T1000 (cell line): ENCODE data around the gene CARNS1.
"Not testable (repeated sequence)": the region's sequence is repeated elsewhere in the genome, so short reads cannot be mapped to it uniquely, and the experiment has no call there.

ENCODE experiments used
- DNase-seq: peaks from one replicate; lab custom pipeline; 2025; ENCODE audit warnings: mixed read lengths; lab: John Stamatoyannopoulos, UW

CARNS1 gene

DNA sequence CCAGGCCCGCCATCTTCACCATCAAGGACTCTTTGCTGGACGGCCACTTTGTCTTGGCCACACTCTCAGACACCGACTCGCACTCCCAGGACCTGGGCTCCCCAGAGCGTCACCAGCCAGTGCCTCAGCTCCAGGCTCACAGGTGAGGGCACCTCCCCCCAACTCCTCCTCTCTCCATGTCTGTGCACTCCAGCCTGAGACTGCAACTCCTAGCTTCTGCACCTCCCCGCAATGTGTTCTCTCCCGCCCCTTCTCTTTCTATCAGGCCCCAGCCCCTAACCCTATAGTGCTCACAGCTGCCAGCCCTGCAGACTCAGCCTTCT lies 19.3 kb upstream of the CARNS1 start:
- DNase-seq: no peak

DNA sequence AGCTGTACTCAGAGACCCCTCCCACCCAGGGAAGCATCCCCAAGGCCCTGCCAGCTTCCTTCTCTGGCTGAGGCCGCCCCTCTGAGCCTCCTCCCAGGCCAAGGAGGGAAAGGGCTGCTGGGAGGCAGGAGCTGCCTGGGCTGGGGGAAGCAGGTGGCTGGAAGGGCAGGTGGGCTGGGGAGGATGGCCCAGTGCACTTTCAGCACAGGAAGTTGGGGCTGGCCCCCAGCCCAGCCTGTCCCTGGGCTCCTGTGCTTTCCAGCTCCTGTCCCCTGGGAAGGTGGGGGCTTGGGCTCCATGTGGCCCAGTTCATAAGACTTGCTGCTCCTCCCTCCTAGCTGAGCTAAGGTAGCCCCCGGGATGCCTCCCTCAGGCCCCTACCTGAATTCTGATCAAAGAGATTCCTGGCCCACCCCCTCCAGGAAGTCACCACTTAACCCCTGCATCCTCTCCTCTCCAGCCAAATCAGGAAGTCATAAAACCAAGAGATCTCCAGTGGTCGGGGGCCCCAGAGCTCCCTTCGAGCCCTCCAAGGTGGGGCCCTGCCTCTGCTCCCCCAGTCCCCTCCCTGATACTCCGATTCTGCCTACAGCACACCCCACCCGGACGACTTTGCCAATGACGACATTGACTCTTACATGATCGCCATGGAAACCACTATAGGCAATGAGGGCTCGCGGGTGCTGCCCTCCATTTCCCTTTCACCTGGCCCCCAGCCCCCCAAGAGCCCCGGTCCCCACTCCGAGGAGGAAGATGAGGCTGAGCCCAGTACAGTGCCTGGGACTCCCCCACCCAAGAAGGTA lies 18.7 kb upstream of the CARNS1 start:
- no peak for DNase-seq

DNA sequence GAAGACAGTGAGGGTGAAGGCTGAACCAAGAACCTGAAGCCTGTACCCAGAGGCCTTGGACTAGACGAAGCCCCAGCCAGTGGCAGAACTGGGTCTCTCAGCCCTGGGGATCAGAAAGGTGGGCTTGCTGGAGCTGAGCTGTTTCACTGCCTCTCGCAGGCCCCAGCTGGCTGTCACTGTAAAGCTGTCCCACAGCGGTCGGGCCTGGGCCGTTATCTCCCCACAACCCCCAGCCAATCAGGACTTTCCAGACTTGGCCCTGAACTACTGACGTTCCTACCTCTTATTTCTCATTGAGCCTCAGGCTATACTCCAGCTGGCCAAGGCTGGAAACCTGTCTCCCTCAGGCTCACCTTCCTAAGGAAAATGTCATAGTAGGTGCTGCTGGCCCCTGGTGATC lies 17.9 kb upstream of the CARNS1 start:
- DNase-seq: no peak

DNA sequence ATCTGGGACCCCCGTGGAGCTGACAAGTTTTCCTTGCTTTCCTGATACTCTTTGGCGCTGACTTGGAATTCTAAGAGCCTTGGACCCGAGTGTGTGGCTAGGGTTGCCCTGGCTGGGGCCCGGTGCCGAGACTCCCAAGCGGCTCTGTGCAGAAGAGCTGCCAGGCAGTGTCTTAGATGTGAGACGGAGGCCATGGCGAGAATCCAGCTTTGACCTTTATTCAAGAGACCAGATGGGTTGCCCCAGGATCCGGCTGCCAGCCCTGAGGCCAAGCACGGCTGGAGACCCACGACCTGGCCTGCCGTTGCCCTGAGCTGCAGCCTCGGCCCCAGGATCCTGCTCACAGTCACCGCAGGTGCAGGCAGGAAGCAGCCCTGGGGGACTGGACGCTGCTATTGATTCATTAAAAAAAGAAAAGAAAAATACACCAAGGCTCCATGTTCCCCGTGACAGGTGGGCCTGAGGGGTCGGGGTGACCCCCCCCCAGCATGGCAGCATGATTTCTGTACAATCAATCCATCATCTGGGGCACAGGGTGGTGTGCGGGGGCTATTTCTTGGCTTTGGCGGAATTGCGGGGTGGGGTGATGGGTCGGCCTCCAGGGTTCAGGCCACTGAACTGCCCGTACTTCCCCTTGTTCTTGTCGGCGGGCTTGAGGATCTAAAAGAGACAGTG lies 17.4 kb upstream of the CARNS1 start:
- DNase-seq: no peak

DNA sequence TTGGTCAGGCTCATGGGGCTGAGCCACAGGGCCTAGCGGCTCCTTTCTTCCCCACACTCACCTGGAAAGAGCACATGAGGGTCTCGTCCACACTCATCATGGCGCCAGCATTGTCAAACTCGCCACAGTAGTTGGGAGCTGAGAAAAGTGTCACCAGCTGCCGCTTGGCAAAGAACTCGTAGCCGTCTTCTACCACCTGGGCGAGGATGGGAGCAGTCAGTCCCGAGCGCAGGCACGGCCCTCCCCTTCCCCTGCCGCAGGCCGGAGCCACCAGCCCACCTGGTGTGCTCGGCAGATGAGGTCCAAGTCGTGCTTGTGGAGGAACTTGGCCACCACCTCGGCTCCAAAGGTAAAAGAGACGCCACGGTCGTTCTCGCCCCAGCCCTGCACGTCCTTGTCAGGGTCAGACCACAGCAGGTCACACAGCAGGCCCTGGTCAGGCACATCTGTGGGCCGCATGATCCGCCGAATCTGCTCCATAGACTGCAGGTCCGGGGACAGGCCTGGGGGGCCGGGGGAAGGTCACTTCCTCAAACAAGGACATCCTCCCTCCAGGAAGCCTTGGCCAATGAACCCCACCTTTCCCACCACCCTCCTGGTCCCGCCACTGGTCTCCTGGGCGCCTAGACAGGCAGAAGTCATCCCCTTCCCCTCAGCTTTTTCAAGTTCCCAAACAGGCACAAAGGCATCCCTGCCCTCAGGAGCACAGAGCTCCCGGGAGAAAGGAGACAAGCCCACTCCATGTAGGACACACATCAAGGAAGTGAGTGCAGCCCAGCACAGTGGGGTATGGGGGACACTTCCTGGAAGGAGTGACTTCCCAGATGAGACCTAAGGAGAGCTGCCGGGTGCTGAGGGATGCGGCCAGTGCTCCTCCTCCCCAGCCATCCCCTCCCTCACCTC lies 16.6 kb upstream of the CARNS1 start:
- no peak for DNase-seq

DNA sequence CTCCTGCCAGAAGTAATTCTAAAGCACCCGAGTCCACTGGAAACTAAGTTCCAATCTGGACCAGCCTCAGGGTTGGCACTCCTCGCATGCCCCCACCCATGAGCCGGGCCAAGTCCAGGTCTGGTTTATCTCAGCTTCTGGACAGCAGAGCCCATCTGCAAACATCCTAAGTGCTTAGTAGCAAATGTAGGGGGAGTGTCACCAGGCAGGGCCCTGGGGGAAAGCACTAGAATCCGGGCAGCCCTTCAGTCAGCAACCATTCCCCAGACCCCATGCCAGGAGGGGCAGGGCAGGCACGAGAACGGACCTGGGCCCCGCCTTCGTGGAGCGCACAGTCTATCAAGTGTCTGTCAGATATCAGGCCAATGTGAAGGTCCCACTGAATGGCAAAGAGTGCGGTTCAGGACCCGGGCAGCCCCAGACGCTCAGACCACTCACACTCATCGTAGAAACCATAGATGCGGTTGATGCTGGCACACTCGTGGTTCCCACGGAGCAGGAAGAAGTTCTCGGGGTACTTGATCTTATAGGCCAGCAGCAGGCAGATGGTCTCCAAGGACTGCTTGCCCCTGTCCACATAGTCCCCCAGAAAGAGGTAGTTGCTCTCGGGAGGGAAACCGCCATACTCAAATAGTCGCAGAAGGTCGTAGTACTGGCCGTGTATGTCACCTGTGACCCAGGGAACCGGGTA lies 15.1 kb upstream of the CARNS1 start:
- DNase-seq: no peak

DNA sequence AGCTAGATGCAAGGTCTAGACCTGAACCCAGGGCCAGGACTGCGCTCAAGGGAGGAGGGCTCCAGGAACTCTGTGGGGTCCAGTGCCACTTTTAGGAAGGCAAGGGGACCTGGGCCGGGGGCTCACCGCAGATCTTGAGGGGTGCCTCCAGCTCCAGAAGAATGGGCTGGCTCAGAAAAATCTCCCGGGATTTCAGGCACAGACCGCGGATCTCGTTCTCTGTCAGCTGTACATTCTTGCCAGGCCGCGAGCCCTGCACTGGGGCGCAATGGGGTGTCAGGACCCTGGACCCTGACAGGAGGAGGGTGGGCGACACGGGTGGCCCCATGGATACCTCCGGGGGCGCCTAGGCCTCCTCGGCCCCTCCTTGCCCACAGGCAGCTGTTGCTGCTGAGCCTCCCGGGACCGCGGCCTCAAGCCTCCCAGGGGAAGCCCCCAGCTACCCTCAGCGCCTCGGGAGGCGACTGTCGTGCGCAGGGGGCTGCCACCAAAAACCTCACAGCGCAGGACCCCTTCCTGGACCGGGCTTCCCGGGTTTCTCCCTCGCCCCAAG lies 14.5 kb upstream of the CARNS1 start:
- DNase-seq: no peak

GRCh38 chr11:67401495-67402191 lies 13.8 kb upstream of the CARNS1 start, which contains the start of gene PPP1CA:
PPP1CA (minus strand) TSS chr11:67401858; CDS start chr11:67401782, 76 bp downstream.
- DNase-seq: peak; percentile 90

DNA sequence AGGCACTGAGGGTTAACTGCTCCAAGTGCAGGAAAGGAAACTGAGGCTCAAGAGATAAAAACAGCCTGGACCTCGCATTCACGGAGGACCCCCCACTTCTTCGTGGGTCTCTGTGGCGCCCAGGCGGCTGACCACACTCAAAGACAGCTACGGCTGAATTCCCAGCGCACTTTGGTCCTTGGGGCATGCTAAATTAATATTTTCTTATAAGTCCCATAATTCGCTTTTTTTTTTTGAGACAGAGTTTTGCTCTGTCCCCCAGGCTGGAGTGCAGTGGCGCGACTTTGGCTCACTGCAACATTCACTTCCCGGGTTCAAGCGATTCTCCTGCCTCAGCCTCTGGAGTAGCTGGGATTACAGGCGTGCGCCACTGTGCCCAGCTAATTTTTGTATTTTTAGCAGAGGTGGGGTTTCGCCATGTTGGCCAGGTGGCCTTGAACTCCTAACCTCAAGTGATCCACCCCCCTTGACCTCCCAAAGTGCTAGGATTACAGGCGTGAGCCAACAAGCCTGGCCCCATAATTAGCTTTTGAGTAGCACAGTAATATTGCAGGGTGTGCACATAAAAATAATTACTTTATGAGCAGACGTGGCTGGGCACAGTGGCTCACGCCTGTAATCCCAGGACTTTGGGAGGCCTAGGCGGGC lies 13.2 kb upstream of the CARNS1 start:
- DNase-seq: not testable (repeated sequence)

DNA sequence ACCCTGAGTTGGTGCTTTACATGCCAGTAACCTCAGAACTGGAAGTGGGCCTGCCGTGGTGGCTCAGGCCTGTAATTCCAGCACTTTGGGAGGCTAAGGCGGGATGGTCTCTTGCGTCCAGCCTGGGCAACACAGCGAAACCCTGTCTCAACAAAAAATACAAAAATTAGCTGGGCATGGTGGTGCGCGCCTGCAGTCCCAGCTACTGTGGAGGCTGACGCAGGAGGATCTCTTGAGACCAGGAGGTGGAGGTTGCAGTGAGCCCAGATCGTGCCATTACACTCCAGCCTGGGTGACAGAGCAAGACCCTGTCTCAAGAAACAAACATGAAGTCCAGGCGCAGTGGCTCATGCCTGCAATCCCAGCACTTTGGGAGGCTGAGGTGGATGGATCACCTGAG lies 12.4 kb upstream of the CARNS1 start:
- DNase-seq: not testable (repeated sequence)

GRCh38 chr11:67404515-67405195 lies 10.8 kb upstream of the CARNS1 start:
- no peak for DNase-seq

DNA sequence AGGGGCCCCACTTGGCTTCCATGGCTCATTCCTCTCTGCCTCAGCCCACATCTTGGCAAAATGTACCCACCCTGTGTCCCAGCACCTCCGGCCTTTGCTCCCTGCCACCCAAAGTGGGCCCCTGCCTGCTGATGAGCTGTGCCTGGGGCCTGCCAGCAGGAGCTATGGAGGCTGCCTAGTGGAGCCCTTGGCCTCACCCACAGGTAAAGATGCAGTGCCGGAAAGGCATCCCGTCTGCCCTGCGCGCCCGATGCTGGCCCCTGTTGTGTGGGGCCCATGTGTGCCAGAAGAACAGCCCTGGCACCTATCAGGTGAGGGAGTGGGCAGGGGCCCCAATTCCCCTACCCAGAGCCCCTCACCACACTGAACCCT lies 10.3 kb upstream of the CARNS1 start:
- DNase-seq: no peak

DNA sequence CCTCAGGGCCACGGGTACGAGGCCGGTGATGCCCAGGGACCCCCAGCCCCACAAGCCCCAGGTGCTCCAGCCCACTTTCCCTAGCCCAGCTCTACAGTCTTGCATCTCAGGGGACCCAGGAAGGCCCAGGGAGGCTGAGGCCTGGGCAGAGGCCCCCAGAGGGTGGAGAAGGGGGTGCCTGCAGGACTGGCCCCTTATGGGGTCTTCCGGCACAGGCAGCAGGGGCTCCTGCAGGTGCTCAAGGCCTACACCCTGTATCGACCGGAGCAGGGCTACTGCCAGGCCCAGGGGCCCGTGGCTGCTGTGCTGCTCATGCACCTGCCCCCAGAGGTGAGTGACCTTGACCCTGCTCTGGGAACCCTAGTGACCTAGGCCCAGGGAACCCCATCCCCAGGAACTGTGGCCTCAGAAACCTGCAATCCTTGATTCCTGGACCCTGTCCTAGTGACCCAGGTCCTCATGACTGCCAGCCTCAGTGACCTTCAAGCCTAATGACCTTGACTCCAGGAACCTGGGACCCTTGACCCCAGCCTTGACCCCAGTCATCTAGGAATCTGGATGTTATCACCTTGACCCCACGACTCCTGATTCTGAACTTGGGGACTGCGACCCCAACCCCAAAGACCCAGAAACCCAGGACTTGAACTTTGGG lies 9.7 kb upstream of the CARNS1 start:
- DNase-seq: no peak

DNA sequence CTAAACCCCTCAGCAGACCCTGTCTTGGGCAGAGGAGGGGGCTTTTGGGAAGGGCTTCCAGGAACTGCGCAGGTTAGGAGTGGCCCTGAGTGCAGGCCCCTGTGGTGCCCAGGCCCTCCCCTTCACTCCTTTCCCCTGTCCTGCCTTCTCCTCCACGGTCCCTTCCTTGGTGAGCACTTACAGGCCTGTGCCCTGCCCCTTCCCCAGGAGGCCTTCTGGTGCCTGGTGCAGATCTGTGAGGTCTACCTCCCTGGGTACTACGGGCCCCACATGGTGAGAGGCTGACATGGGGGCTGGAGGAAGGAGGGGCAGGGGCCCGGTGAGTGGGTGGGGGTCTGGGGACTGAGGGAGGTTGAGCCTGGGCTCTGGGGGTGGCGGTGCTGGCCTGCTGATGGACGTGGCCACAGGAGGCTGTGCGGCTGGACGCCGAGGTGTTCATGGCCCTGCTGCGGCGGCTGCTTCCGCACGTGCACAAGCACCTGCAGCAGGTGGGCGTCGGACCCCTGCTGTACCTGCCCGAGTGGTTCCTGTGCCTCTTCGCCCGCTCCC lies 9.0 kb upstream of the CARNS1 start:
- DNase-seq: no peak

GRCh38 chr11:67406969-67407687 lies 8.3 kb upstream of the CARNS1 start:
- DNase-seq: no peak

DNA sequence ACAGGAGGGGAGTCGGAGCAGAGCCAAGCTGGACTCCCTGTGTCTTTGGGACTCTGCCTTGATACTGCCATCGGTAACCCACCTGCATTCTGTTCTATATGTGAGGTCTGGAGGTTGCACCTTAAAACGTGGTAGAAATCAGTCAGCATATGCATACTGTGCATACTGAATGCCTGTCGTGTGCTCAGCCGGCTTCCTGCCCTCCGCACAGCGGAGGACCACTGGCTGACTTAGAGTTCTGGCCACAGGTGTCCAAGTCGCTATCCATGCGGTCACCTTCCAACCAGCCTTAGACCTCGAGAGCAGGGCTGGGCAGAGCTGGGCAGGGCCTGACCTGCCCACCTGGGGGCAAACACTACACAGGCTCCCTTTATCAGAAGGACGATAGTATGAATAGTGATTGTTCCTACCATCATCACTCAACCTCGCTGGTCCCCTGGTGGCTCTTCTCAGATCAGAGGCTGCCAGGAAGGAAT lies 7.8 kb upstream of the CARNS1 start:
- DNase-seq: no peak

DNA sequence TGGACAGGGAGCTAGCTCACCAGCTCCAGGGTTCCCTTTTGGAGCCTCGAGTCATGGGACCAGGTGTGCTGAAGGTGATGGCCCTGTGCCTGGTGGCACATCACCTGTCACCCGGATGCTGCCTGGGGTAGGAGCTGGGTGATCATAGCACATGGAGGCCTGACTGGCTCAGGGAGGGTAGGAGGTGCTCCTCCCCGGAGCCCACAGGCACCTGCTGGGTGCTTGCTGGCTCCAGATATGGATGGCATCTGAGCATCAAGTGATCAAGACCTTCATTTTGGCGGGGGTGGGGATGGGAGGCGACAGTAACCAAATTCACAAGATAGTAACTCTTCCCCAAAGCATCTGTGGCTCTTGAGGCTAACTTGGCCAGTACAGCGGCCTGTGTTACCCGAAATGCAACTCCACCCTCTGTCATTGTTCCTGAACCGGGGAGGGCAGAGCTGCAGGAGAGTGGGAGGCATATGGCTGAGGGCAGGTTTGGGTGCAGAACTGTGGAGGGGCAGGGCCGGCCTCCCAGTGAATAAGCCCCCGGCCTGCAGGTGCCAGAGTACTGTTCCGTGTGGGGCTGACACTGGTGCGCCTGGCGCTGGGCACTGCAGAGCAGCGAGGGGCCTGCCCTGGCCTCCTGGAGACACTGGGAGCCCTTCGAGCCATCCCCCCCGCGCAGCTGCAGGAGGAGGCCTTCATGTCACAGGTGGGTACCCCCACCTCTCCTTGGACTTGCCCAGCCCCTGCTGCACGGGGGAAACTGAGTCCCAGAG lies 6.9 kb upstream of the CARNS1 start:
- no peak for DNase-seq

GRCh38 chr11:67409261-67409666 lies 6.2 kb upstream of the CARNS1 start:
- no peak for DNase-seq
